NT2/D1 (cell line): ENCODE results near the gene ZBTB16.

ENCODE experiments used
- DNase-seq: peaks from one replicate; pipeline ENCODE4 v3.0.0-alpha.2; 2011; ENCODE audit warnings: low read depth, low spot score
- H3K27me3 ChIP-seq: 2 replicates; pipeline ENCODE4 v1.6.0; 2011; ENCODE audit warnings: mild to moderate bottlenecking; ENCODE audit not compliant: insufficient read length, insufficient read depth
- H3K36me3 ChIP-seq: 2 replicates; pipeline ENCODE4 v1.6.1; 2011; ENCODE audit warnings: mild to moderate bottlenecking, low read length, mixed read lengths; ENCODE audit not compliant: insufficient read depth, insufficient read length
- H3K4me1 ChIP-seq: 2 replicates; pipeline ENCODE4 v1.5.1; 2011; ENCODE audit not compliant: insufficient read depth, insufficient read length
- H3K4me3 ChIP-seq: 2 replicates; pipeline ENCODE4 v1.5.1; 2011; ENCODE audit warnings: low read depth; ENCODE audit not compliant: insufficient read length
- H3K9ac ChIP-seq: 2 replicates; pipeline ENCODE4 v1.6.0; 2011; ENCODE audit warnings: low read depth; ENCODE audit not compliant: insufficient read length
- H3K9me3 ChIP-seq: 2 replicates; pipeline ENCODE4 v1.5.1; 2011; ENCODE audit warnings: mild to moderate bottlenecking, low read length; ENCODE audit not compliant: insufficient read depth
- SUZ12 ChIP-seq: IDR thresholded peaks from 2 replicates; pipeline ENCODE4 v1.6.1; 2011; ENCODE audit not compliant: insufficient read length, insufficient read depth; ENCODE audit errors: extremely low read depth
- YY1 ChIP-seq: IDR thresholded peaks from 2 replicates; pipeline ENCODE4 v1.6.1; 2011; ENCODE audit not compliant: insufficient read length, insufficient read depth
- ZNF274 ChIP-seq: IDR thresholded peaks from 2 replicates; pipeline ENCODE4 v1.6.1; 2011; ENCODE audit warnings: mild to moderate bottlenecking, low read depth, low read length

The ZBTB16 gene

DNA sequence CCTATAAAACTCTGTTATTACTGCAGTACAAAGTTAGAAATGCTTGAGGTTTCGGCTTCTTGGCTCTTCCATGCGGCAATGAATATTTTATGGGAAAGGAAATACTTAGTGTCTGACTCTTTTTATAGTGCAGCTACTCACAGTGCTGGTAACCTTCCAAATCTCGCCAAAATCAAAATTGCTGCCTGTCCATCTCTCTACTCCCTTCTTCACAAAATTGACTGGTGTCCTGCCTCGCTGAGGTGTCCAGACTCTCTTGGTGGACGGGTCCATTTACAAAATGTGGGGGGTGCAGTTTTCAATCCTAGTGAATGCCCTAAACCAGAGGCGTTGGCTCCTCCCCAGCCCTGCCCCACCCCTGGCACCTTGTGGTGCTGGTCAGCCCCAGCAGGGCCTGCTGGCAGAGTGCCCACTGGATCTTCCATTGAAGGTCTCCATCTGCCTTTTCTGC, 73.5 kb downstream of the ZBTB16 start:
- H3K36me3 ChIP-seq = no peaks in the 10 kb centered on the region
- no peak for DNase-seq
- H3K27me3 ChIP-seq = no peaks in the 10 kb centered on the region
- no peak overlapping the region for H3K4me3 ChIP-seq
- H3K9ac ChIP-seq = no peak overlapping the region
- TF ChIP-seq YY1 (no peak), SUZ12 (no peak), ZNF274 (no peak)
- H3K4me1 ChIP-seq = peaks cover 10% of the 10 kb centered on the region
- no peaks in the 10 kb centered on the region for H3K9me3 ChIP-seq

DNA sequence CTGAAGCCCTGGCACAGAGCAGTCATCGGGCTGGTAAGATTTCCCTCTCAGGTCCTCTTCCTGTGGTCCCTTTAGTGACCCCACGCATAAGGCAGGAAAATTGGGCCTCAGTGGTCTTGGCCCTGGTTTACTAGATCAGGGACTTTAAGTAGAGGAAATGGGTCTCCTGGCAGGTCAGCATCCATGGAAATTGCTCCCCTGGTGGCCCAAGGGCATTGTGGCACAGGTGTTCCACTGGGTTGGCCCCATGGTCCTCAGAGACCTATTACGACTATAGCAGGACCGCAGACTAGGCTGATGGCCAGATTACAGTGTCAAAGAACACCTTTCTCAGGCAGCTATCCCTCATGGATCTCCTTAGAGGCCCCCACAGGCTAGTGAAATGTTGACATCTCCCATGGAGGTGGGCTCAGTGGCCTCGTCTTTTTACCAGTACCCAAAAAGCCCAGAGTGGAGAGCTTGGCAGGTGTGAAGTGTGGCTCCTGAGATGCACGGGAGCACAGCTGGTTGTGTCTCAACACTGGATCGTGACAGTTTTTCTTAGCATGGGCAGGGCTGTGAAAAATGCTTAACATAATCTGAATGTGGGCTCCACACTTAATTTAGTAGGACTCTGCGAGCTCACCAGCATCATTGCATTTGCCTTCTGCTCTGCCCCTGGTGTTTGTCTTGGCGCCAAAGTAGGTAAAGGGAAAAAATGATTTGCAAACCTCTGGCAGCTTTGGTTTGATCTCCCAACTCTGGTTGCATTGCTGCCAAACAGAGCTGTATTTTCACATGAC, 74.2 kb downstream of the ZBTB16 start:
- no peak for DNase-seq
- no peak overlapping the region for H3K4me3 ChIP-seq
- no peaks in the 10 kb centered on the region for H3K9me3 ChIP-seq
- no peak overlapping the region for H3K9ac ChIP-seq
- peaks cover 10% of the 10 kb centered on the region for H3K4me1 ChIP-seq
- TF ChIP-seq SUZ12 (no peak), ZNF274 (no peak), YY1 (no peak)
- H3K27me3 ChIP-seq = no peaks in the 10 kb centered on the region
- H3K36me3 ChIP-seq = no peaks in the 10 kb centered on the region

GRCh38 chr11:114134870-114135269, 75.4 kb downstream of the ZBTB16 start:
- Histone ChIP-seq H3K9me3 (no peaks in the 10 kb centered on the region), H3K9ac (no peak overlapping the region), H3K36me3 (no peaks in the 10 kb centered on the region), H3K4me1 (peaks cover 7% of the 10 kb centered on the region), H3K4me3 (no peak overlapping the region), H3K27me3 (no peaks in the 10 kb centered on the region)
- DNase-seq = no peak
- TF ChIP-seq ZNF274 = no peak

DNA sequence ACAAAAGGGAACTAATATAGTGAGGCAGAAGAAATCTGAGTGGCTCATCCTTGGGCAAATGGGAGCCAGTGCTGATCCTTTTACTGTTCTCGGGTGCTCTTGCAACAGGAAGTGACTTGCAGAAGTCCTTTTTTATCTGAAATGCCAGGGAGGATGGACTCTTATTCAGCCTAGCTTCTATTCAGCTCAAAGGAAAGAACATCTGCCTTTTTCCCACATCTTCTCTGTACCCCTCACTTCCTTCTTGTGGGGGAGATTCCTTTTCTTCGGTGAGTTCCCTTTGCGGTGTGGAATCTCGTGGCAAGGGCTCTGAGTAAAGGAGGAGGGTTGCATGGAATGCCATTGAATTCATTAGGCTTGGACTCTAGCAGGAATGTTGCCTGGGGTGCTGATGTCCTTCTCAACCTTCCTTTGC, 76.2 kb downstream of the ZBTB16 start:
- DNase-seq = peak; percentile 60

GRCh38 chr11:114136686-114137640, 77.5 kb downstream of the ZBTB16 start:
- no peak for TF ChIP-seq ZNF274
- peaks cover 4% of the 10 kb centered on the region for H3K4me1 ChIP-seq
- H3K36me3 ChIP-seq = no peaks in the 10 kb centered on the region
- H3K27me3 ChIP-seq = no peaks in the 10 kb centered on the region
- H3K9me3 ChIP-seq = no peaks in the 10 kb centered on the region
- no peak overlapping the region for H3K9ac ChIP-seq
- DNase-seq = no peak
- H3K4me3 ChIP-seq = no peak overlapping the region

More for the DNA sequence above, 76.2 kb downstream of the ZBTB16 start:
- TF ChIP-seq SUZ12 (no peak), YY1 (no peak), ZNF274 (no peak)
- no peak overlapping the region for H3K4me3 ChIP-seq
- H3K27me3 ChIP-seq = no peaks in the 10 kb centered on the region
- H3K36me3 ChIP-seq = no peaks in the 10 kb centered on the region
- H3K9me3 ChIP-seq = no peaks in the 10 kb centered on the region
- H3K4me1 ChIP-seq = peaks cover 4% of the 10 kb centered on the region
- H3K9ac ChIP-seq = no peak overlapping the region

GRCh38 chr11:114137838-114138237, 78.3 kb downstream of the ZBTB16 start:
- Histone ChIP-seq H3K4me3 (no peak overlapping the region), H3K4me1 (peaks cover 4% of the 10 kb centered on the region), H3K9ac (no peak overlapping the region), H3K27me3 (no peaks in the 10 kb centered on the region), H3K9me3 (no peaks in the 10 kb centered on the region), H3K36me3 (no peaks in the 10 kb centered on the region)
- no peak for TF ChIP-seq ZNF274
- TF ChIP-seq YY1 = no peak
- no peak for TF ChIP-seq SUZ12
- DNase-seq = no peak

- Histone ChIP-seq H3K4me1 (peaks cover 4% of the 10 kb centered on the region), H3K27me3 (no peaks in the 10 kb centered on the region), H3K36me3 (no peaks in the 10 kb centered on the region), H3K4me3 (no peak overlapping the region), H3K9me3 (no peaks in the 10 kb centered on the region), H3K9ac (no peak overlapping the region)
- TF ChIP-seq YY1 (no peak), SUZ12 (no peak), ZNF274 (no peak)
- DNase-seq = no peak
Measured at GRCh38 chr11:114138411-114138810, 78.9 kb downstream of the ZBTB16 start.
